Pancreas (tissue), 10 donors: ENCODE data around the gene SHISA2. TPM values are rescaled to one million over a fixed set of nuclear protein-coding genes. Genes with fewer than 3 reads are reported as not detected.
"Not testable (repeated sequence)": the region's sequence is repeated elsewhere in the genome, so short reads cannot be mapped to it uniquely, and the experiment has no call there.

Source experiments
- ATAC-seq, 4 donors: fragments of 200-7000 bp; cut with Tn5 transposase; one replicate each; pipeline versions ENCODE4 v1.8.0 to v1.9.1; 2020; ENCODE audit warnings: mild to moderate bottlenecking in 4 of 4, moderate library complexity in 4 of 4
- DNase-seq, 6 donors: peaks; one replicate each; pipeline ENCODE4 v3.0.0-alpha.2; 2020
- FAIRE-seq: peaks from 2 replicates; lab custom pipeline; 2012; peaks lifted over from hg19 to GRCh38; lab: Jason Lieb, UNC
- H3K27ac ChIP-seq, 4 donors: fragments of 200-600 bp; sonication (generic); 1 replicate in 3 of 4; 2 replicates in 1 of 4; pipeline versions ENCODE4 v1.5.0 to v1.8.0; 2020
- H3K27me3 ChIP-seq, 4 donors: fragments of 200-600 bp; one replicate each; pipeline ENCODE4 v1.8.0; 2021
- H3K36me3 ChIP-seq, 3 donors: fragments of 200-600 bp; sonication (generic) in 1 of 3; one replicate each; pipeline versions ENCODE4 v1.5.0 to v1.8.0; 2020 to 2021
- H3K4me1 ChIP-seq, 3 donors: fragments of 200-600 bp; one replicate each; pipeline ENCODE4 v1.8.0; 2021
- H3K4me3 ChIP-seq, 4 donors: fragments of 200-600 bp; sonication (generic) in 2 of 4; one replicate each; pipeline versions ENCODE4 v1.5.0 to v1.8.0; 2020 to 2021
- H3K9me3 ChIP-seq, 4 donors: fragments of 200-600 bp; one replicate each; pipeline ENCODE4 v1.8.0; 2021
- CTCF ChIP-seq, 4 donors: fragments of 200-600 bp; sonication (generic) in 3 of 4; IDR thresholded peaks; one replicate each; pipeline versions ENCODE4 v1.5.0 to v1.8.0; 2021; ENCODE audit warnings: antibody characterized with exemption in 4 of 4
- WGBS, 2 donors: extraction: QIAGEN DNeasy Blood & Tissue Kit; methylation state at CpG; one replicate each; pipeline ENCODE4 v1.1.7; 2013; 5-methylcytosine and 5-hydroxymethylcytosine counted together
- intact Hi-C, 3 donors: fragments of 100-400 bp; cut with DNase I; formaldehyde crosslinking; loops; one replicate each; pipeline versions ENCODE4 v1.11.1 to v1.14.2; 2022
- polyA plus RNA-seq, 2 donors: library from polyadenylated mRNA; stranded (reverse); fragments of 200-250 nt; gene quantifications; one replicate each; pipeline ENCODE4 v1.2.3, GENCODE V29; 2013
- total RNA-seq, 6 donors: library from RNA; stranded (reverse); fragmentation: NEBNext Ultra II Directional in 4 of 6; extraction: Animal tissue kit (Norgen Biotek cat#: 25700) in 4 of 6; gene quantifications; one replicate each; pipeline versions ENCODE4 v1.2.1 to v1.2.4, GENCODE V29; 2021 to 2023
- donor health status: healthy with polysubstance abuse.
- donor health status: DM: no; HTN: no; CAD: no; lungs with moderate emphysema.
- donor health status: DM: no; HTN: no; CAD: no.
- donor health status: control.
- donor health status: control.
- donor health status: Bipolar disorder and iron deficiency.
- donor health status: DM: yes; HTN: yes; CAD: no.
- donor health status: DM: no; HTN: no; CAD: no.
- donor health status: DM: no; HTN: no; CAD: no.
- donor health status: DM: yes; HTN: yes; CAD: no.

SHISA2 gene
- total RNA-seq: under 1 TPM; 0.31 to 0.98 (median 0.51) TPM
- polyA plus RNA-seq: under 1 TPM; 0.23 to 0.38 TPM

GRCh38 chr13:26051657-26052311 is at the start of gene SHISA2:
Gene SHISA2 (minus strand): TSS chr13:26052016. CDS start chr13:26050975, 1,041 bp downstream.
- Histone ChIP-seq H3K36me3 (no peaks in the 10 kb centered on the region), H3K27ac (no peak within 1 kb of the TSS), H3K4me3 (peak within 1 kb of the TSS; percentile 14 to 60 (median 38)), H3K4me1 (no peaks in the 10 kb centered on the region), H3K9me3 (no peaks in the 10 kb centered on the region), H3K27me3 (peaks cover 0 to 7% (median 2%) of the 10 kb centered on the region in 4 donors)
- no peak for TF ChIP-seq CTCF (IDR thresholded peaks at IDR 0.05)
- intact Hi-C loops: loop anchor here in 1 of 3 donors (5.0 kb wide), 1 partner anchor 474 kb away; no protein-coding TSS in a partner anchor
- WGBS, 2 donors: 1% methylated on average over 59 to 71 of the region's 72 CpGs
- DNase-seq: peak in 4 of 6 donors; percentile 21 to 74 (median 53)
- peak; percentile 87 to 91 (median 88) for ATAC-seq
- FAIRE-seq: no peak

- H3K9me3 ChIP-seq: no peaks in the 10 kb centered on the region
- WGBS, 2 donors: 56 to 63% methylated on average over 14 of the region's 14 CpGs
- no peaks in the 10 kb centered on the region for H3K36me3 ChIP-seq
- no peak for DNase-seq
- no peaks in the 10 kb centered on the region for H3K27me3 ChIP-seq
- no peak for FAIRE-seq
- no peak overlapping the region for H3K27ac ChIP-seq
- intact Hi-C loops: no loop called here
- no peak overlapping the region for H3K4me3 ChIP-seq
- H3K4me1 ChIP-seq: no peaks in the 10 kb centered on the region
- no peak for ATAC-seq
- no peak for TF ChIP-seq CTCF (IDR thresholded peaks at IDR 0.05)
Measured at GRCh38 chr13:26095846-26096610, 44.2 kb upstream of the SHISA2 start.

- no peaks in the 10 kb centered on the region for H3K36me3 ChIP-seq
- whole genome bisulfite sequencing, 2 donors: 5 to 22% methylated on average over 1 of the region's 1 CpG
- intact Hi-C loops: no loop called here
- H3K4me1 ChIP-seq: no peaks in the 10 kb centered on the region
- ATAC-seq (no peak), DNase-seq (no peak), FAIRE-seq (no peak)
- no peak overlapping the region for H3K4me3 ChIP-seq
- H3K27ac ChIP-seq: no peak overlapping the region
- TF ChIP-seq CTCF (IDR thresholded peaks at IDR 0.05): no peak
- no peaks in the 10 kb centered on the region for H3K27me3 ChIP-seq
- no peaks in the 10 kb centered on the region for H3K9me3 ChIP-seq
Measured at GRCh38 chr13:26095338-26095737, 43.5 kb upstream of the SHISA2 start.

- FAIRE-seq, H3K36me3 ChIP-seq, H3K4me3 ChIP-seq, ATAC-seq, H3K27ac ChIP-seq, H3K9me3 ChIP-seq, H3K27me3 ChIP-seq, H3K4me1 ChIP-seq, DNase-seq: not testable (repeated sequence)
- intact Hi-C loops: loop anchor here in 1 of 3 donors (5.0 kb wide), 1 partner anchor 505 kb away; no protein-coding TSS in a partner anchor
- WGBS, 2 donors: 68 to 78% methylated on average over 5 of the region's 5 CpGs
Measured at GRCh38 chr13:26076821-26077220, 25.0 kb upstream of the SHISA2 start.

GRCh38 chr13:26075498-26075897 is 23.7 kb upstream of the SHISA2 start:
- Histone ChIP-seq H3K27ac (no peak overlapping the region), H3K4me1 (no peaks in the 10 kb centered on the region), H3K36me3 (no peaks in the 10 kb centered on the region), H3K9me3 (no peaks in the 10 kb centered on the region), H3K4me3 (no peak overlapping the region), H3K27me3 (no peaks in the 10 kb centered on the region)
- no peak for TF ChIP-seq CTCF (IDR thresholded peaks at IDR 0.05)
- no peak for ATAC-seq
- no peak for FAIRE-seq
- intact Hi-C loops: loop anchor here in 1 of 3 donors (5.0 kb wide), 1 partner anchor 503 kb away; no protein-coding TSS in a partner anchor
- 44 to 56% methylated on average over 6 of the region's 6 CpGs for WGBS, 2 donors
- no peak for DNase-seq
